Activated CD8-positive, alpha-beta memory T cell treated with anti-CD3 and anti-CD28 coated beads, Interleukin-2, amount 10 ng/mL, durations not matched to agents 7 days and 5 days (primary cell): Measurements from ENCODE around the gene REV3L. TPM values are rescaled to one million over a fixed set of nuclear protein-coding genes. Genes with fewer than 3 reads are reported as not detected.
"Not testable (repeated sequence)": the region's sequence is repeated elsewhere in the genome, so short reads cannot be mapped to it uniquely, and the experiment has no call there.

Source experiments
- ATAC-seq: fragments of 150-1000 bp; cut with Tn5 transposase; one replicate; pipeline ENCODE4 v1.10.0; 2021; ENCODE audit warnings: moderate library complexity
- CTCF ChIA-PET: fragments of 350-600 bp; sonication (Branson Sonifier 250); formaldehyde crosslinking; loops from one replicate; lab custom pipeline; 2021; ENCODE audit warnings: antibody characterized with exemption; lab: Charles Lee
- DNase-seq: peaks from one replicate; pipeline ENCODE4 v3.0.0-alpha.2; 2020
- H3K27ac Mint-ChIP-seq: one replicate; pipeline ENCODE4 v1.8.0; 2021; ENCODE audit warnings: mild to moderate bottlenecking, mixed read lengths
- H3K27me3 Mint-ChIP-seq: one replicate; pipeline ENCODE4 v1.8.0; 2021; ENCODE audit warnings: mixed read lengths
- H3K36me3 Mint-ChIP-seq: one replicate; pipeline ENCODE4 v1.8.0; 2021; ENCODE audit warnings: mild to moderate bottlenecking, mixed read lengths
- H3K4me1 Mint-ChIP-seq: one replicate; pipeline ENCODE4 v1.8.0; 2021; ENCODE audit warnings: mixed read lengths
- H3K4me3 Mint-ChIP-seq: one replicate; pipeline ENCODE4 v1.8.0; 2021; ENCODE audit warnings: mild to moderate bottlenecking, moderate library complexity, mixed read lengths
- H3K9me3 Mint-ChIP-seq: one replicate; pipeline ENCODE4 v1.8.0; 2022; ENCODE audit warnings: low read depth, mixed read lengths
- total RNA-seq, 2 experiments: library from RNA; stranded (reverse); gene quantifications; one replicate each; pipeline ENCODE4 v1.2.3, GENCODE V29; 2021

REV3L gene
- total RNA-seq, 2 experiments from 2014 or later: 23.7 to 24.3 TPM

- H3K27ac Mint-ChIP-seq: no peak overlapping the region
- H3K4me3 Mint-ChIP-seq: no peak overlapping the region
- ATAC-seq (no peak), DNase-seq (no peak)
- CTCF ChIA-PET: interaction anchor here (0.6 to 1.1 kb wide), 4 partner anchors 222 to 411 kb away, joined by 3 to 7 read pairs (median 3); no protein-coding TSS in a partner anchor
- H3K9me3 Mint-ChIP-seq: no peaks in the 10 kb centered on the region
- peaks cover 25% of the 10 kb centered on the region for H3K4me1 Mint-ChIP-seq
- H3K27me3 Mint-ChIP-seq: peaks cover 26% of the 10 kb centered on the region
- H3K36me3 Mint-ChIP-seq: no peaks in the 10 kb centered on the region
These were observed 226.4 kb downstream of the REV3L start for GRCh38 chr6:111256646-111257045.

DNA sequence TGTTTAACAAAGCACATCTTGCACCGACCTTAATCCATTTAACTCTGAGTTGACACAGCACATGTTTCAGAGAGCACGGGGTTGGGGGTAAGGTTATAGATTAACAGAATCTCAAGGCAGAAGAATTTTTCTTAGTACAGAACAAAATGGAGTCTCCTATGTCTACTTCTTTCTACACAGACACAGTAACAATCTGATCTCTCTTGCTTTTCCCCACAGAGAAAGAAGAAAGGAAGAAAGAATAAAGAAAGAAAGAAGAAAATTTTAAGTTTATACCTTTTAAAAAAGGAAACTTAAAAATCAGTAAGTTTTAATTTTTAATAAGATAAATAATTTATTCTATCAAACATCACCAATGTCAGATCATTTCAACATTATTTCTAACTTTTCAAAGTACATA, 227.2 kb downstream of the REV3L start:
- H3K27ac Mint-ChIP-seq, CTCF ChIA-PET, H3K4me3 Mint-ChIP-seq: not testable (repeated sequence)

DNA sequence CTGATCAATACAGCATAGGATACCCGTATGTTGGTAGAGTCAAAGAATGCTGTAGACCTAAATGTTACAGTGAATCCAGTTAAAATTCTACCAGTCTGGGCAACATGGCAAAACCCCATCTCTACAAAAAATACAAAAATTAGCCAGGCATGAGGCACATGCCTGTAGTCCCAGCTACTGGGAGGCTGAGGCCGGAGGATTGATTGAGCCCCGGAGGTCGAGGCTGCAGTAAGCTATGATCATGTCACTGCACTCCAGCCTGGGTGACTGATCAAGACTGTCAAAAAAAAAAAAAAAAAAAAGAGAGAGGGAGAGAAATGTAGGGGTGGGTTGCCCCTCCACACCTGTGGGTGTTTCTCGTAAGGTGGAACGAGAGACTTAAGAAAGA, 228.2 kb downstream of the REV3L start:
- H3K27ac Mint-ChIP-seq: no peak overlapping the region
- no peaks in the 10 kb centered on the region for H3K36me3 Mint-ChIP-seq
- no peaks in the 10 kb centered on the region for H3K9me3 Mint-ChIP-seq
- peaks cover 26% of the 10 kb centered on the region for H3K27me3 Mint-ChIP-seq
- H3K4me3 Mint-ChIP-seq: no peak overlapping the region
- peaks cover 12% of the 10 kb centered on the region for H3K4me1 Mint-ChIP-seq
- no peak for ATAC-seq
- no peak for DNase-seq
- CTCF ChIA-PET: interaction anchor here (0.6 kb wide), 1 partner anchor 742 kb away, joined by 3 read pairs; no protein-coding TSS in a partner anchor

More for the DNA sequence above, 227.2 kb downstream of the REV3L start:
- not testable (repeated sequence) for DNase-seq, H3K36me3 Mint-ChIP-seq, H3K9me3 Mint-ChIP-seq, ATAC-seq
- Mint-ChIP-seq H3K27me3 (peaks cover 26% of the 10 kb centered on the region), H3K4me1 (peaks cover 20% of the 10 kb centered on the region)

- H3K27me3 Mint-ChIP-seq: peaks cover 26% of the 10 kb centered on the region
- CTCF ChIA-PET: interaction anchor here (0.6 kb wide), 1 partner anchor 743 kb away, joined by 3 read pairs; no protein-coding TSS in a partner anchor
- ATAC-seq: no peak
- H3K9me3 Mint-ChIP-seq: no peaks in the 10 kb centered on the region
- DNase-seq: no peak
- H3K4me1 Mint-ChIP-seq: peaks cover 12% of the 10 kb centered on the region
- no peaks in the 10 kb centered on the region for H3K36me3 Mint-ChIP-seq
- H3K27ac Mint-ChIP-seq: no peak overlapping the region
- no peak overlapping the region for H3K4me3 Mint-ChIP-seq
These were observed 228.8 kb downstream of the REV3L start for GRCh38 chr6:111254004-111254778.

- Mint-ChIP-seq H3K36me3 (no peaks in the 10 kb centered on the region), H3K4me3 (no peak overlapping the region), H3K9me3 (no peaks in the 10 kb centered on the region), H3K4me1 (peaks cover 2% of the 10 kb centered on the region), H3K27ac (no peak overlapping the region), H3K27me3 (peaks cover 26% of the 10 kb centered on the region)
- DNase-seq: no peak
- no peak for ATAC-seq
- CTCF ChIA-PET: no interaction called here
These were observed 230.3 kb downstream of the REV3L start for GRCh38 chr6:111252726-111253125.

DNA sequence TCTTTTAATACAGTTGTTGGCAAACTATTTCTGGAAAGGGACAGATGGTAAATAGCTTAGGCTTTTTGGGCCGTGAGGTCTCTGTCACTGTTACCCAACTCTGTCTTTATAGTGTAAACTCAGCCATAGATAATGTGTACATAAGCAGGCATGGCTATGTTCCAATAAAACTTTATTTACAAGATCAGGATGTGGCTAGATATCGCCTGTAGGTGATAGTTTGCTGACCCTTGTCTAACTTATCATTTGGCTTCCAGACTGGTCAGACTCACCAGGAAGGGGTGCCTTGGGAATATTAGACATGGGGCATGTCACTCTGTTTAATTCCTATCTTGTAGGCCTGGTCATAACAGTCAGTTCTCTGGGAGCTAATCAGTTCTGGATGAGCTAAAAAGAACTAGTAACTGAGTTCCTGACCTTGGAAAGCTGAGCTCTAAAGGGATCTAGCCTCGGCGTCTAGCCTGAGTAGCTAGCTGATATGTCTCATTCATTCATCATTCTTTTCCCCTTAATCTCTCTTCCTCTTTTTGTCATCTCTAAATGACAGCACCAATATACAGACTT, 232.1 kb downstream of the REV3L start:
- H3K4me3 Mint-ChIP-seq: no peak overlapping the region
- H3K27ac Mint-ChIP-seq: no peak overlapping the region

More for the DNA sequence above, 232.1 kb downstream of the REV3L start:
- DNase-seq: no peak
- no peak for ATAC-seq
- H3K36me3 Mint-ChIP-seq: no peaks in the 10 kb centered on the region
- H3K9me3 Mint-ChIP-seq: no peaks in the 10 kb centered on the region
- H3K27me3 Mint-ChIP-seq: peaks cover 18% of the 10 kb centered on the region
- H3K4me1 Mint-ChIP-seq: peaks cover 2% of the 10 kb centered on the region
- CTCF ChIA-PET: interaction anchor here (1.5 to 3.2 kb wide), 2 partner anchors 8 to 41 kb away, joined by 3 to 16 read pairs; a partner anchor contains a TSS

Other genes starting within 250 kb of the REV3L start
- gene TRAF3IP2, start 122.7 kb upstream of the REV3L start, total RNA-seq: 10 to 100 TPM; 14.8 to 15.5 TPM